ENCODE results near the gene ASB4. TPM values are rescaled to one million over a fixed set of nuclear protein-coding genes. Genes with fewer than 3 reads are reported as not detected.

The ASB4 gene
- total RNA-seq, 1 donor from 2014 or later = not detected

DNA sequence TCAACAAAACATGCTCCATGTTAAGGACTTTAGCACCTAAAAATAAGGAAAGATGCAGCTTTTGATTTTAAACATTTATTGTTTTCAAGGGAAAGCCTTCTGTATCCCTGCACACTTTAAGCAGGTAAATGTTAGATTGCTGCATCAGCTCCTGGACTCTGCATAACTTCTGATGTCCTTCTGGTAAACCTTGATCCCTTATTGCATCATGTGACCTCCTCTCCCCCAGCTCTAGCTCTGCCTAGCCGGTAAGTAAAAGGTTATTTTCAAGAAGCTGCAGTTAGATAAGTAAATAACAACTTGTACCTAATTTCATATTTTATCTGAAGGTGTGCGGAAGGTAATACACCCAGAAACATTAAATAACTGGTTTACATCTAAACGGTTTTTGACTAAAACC is 73.1 kb downstream of the ASB4 start:
- DNase-seq (ENCODE audit: low spot score) = no peak
- H3K4me3 Mint-ChIP-seq (ENCODE audit: unreplicated experiment) = no peak overlapping the region
- H3K36me3 Mint-ChIP-seq (ENCODE audit: low read depth, unreplicated experiment) = no peaks in the 10 kb centered on the region
- no peaks in the 10 kb centered on the region for H3K27me3 Mint-ChIP-seq (ENCODE audit: unreplicated experiment)
- TF ChIP-seq CTCF (IDR thresholded peaks at IDR 0.05; ENCODE audit: unreplicated experiment) = no peak
- no peak overlapping the region for H3K27ac Mint-ChIP-seq (ENCODE audit: unreplicated experiment)
- H3K4me1 Mint-ChIP-seq (ENCODE audit: unreplicated experiment) = no peaks in the 10 kb centered on the region
- no peaks in the 10 kb centered on the region for H3K9me3 Mint-ChIP-seq (ENCODE audit: unreplicated experiment)

- no peaks in the 10 kb centered on the region for H3K4me1 Mint-ChIP-seq (ENCODE audit: unreplicated experiment)
- DNase-seq (ENCODE audit: low spot score) = no peak
- no peaks in the 10 kb centered on the region for H3K9me3 Mint-ChIP-seq (ENCODE audit: unreplicated experiment)
- no peak for TF ChIP-seq CTCF (IDR thresholded peaks at IDR 0.05; ENCODE audit: unreplicated experiment)
- no peak overlapping the region for H3K27ac Mint-ChIP-seq (ENCODE audit: unreplicated experiment)
- no peaks in the 10 kb centered on the region for H3K27me3 Mint-ChIP-seq (ENCODE audit: unreplicated experiment)
- H3K4me3 Mint-ChIP-seq (ENCODE audit: unreplicated experiment) = no peak overlapping the region
- H3K36me3 Mint-ChIP-seq (ENCODE audit: low read depth, unreplicated experiment) = no peaks in the 10 kb centered on the region
Observed at GRCh38 chr7:95560674-95561073, 74.9 kb downstream of the ASB4 start.

DNA sequence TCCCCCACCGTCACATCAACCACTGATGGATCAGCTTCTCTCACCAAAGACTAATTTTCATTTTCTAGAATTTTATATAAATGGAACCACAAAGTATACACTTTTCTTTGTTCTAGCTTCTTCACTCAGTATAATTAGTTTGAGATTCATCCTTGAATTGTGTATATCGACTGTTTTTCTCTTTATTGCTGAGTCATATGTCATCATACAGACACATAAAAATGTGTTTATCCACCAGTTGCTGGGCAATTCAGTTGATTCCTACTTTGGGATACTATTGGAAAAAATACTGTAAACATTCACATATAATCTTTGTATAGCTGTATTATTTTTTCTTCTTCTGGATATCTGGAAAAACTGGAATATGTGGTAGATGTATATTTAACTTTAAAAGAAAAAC is 84.0 kb downstream of the ASB4 start:
- no peaks in the 10 kb centered on the region for H3K27me3 Mint-ChIP-seq (ENCODE audit: unreplicated experiment)
- no peak overlapping the region for H3K27ac Mint-ChIP-seq (ENCODE audit: unreplicated experiment)
- H3K4me1 Mint-ChIP-seq (ENCODE audit: unreplicated experiment) = no peaks in the 10 kb centered on the region
- no peak for TF ChIP-seq CTCF (IDR thresholded peaks at IDR 0.05; ENCODE audit: unreplicated experiment)
- no peak overlapping the region for H3K4me3 Mint-ChIP-seq (ENCODE audit: unreplicated experiment)
- no peak for DNase-seq (ENCODE audit: low spot score)
- no peaks in the 10 kb centered on the region for H3K9me3 Mint-ChIP-seq (ENCODE audit: unreplicated experiment)
- no peaks in the 10 kb centered on the region for H3K36me3 Mint-ChIP-seq (ENCODE audit: low read depth, unreplicated experiment)

DNA sequence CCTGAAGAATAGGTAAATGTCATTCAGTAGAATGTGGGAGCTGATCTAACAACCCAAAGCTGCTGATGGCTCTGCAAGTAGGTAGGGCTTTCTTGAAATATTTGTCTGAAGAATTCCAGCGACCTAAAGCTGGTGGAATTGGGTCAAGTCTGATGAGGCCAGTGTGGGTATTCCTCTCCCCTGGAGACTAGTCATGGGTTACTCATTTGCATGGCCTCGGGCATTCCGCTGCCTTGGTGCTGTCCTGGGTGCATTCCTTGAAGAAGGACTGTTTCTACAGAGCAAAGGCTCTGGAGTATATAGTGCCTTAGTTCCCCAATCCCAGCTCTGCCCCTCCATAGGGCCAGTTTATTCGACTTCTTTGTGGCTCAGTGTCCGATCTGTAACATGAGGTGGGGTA is 91.4 kb downstream of the ASB4 start:
- H3K4me1 Mint-ChIP-seq (ENCODE audit: unreplicated experiment) = no peaks in the 10 kb centered on the region
- no peak overlapping the region for H3K4me3 Mint-ChIP-seq (ENCODE audit: unreplicated experiment)
- no peak for TF ChIP-seq CTCF (IDR thresholded peaks at IDR 0.05; ENCODE audit: unreplicated experiment)
- no peaks in the 10 kb centered on the region for H3K36me3 Mint-ChIP-seq (ENCODE audit: low read depth, unreplicated experiment)
- H3K27ac Mint-ChIP-seq (ENCODE audit: unreplicated experiment) = no peak overlapping the region
- no peak for DNase-seq (ENCODE audit: low spot score)
- no peaks in the 10 kb centered on the region for H3K9me3 Mint-ChIP-seq (ENCODE audit: unreplicated experiment)
- no peaks in the 10 kb centered on the region for H3K27me3 Mint-ChIP-seq (ENCODE audit: unreplicated experiment)

GRCh38 chr7:95578299-95578855 is 92.6 kb downstream of the ASB4 start:
- Mint-ChIP-seq H3K27ac (ENCODE audit: unreplicated experiment) (no peak overlapping the region), H3K9me3 (ENCODE audit: unreplicated experiment) (no peaks in the 10 kb centered on the region)
- no peak for TF ChIP-seq CTCF (IDR thresholded peaks at IDR 0.05; ENCODE audit: unreplicated experiment)

More at GRCh38 chr7:95578299-95578855, 92.6 kb downstream of the ASB4 start:
- no peaks in the 10 kb centered on the region for H3K27me3 Mint-ChIP-seq (ENCODE audit: unreplicated experiment)
- H3K4me1 Mint-ChIP-seq (ENCODE audit: unreplicated experiment) = no peaks in the 10 kb centered on the region
- DNase-seq (ENCODE audit: low spot score) = no peak
- H3K4me3 Mint-ChIP-seq (ENCODE audit: unreplicated experiment) = no peak overlapping the region
- no peaks in the 10 kb centered on the region for H3K36me3 Mint-ChIP-seq (ENCODE audit: low read depth, unreplicated experiment)

All from endothelial cell (in vitro differentiated cells).